Esophagus squamous epithelium (tissue), 5 donors: ENCODE results near the gene ISCU. TPM values are rescaled to one million over a fixed set of nuclear protein-coding genes. Genes with fewer than 3 reads are reported as not detected.
A peak's percentile ranks its signal among the peaks of the same experiment; 100 is the strongest.

ENCODE experiments used
- DNase-seq: peaks from one replicate; lab custom pipeline; 2025; lab: John Stamatoyannopoulos, UW
- H3K27ac ChIP-seq, 4 donors: fragments of 200-600 bp; sonication (generic); one replicate each; pipeline ENCODE4 v1.5.1; 2016 to 2019; ENCODE audit warnings: mild to moderate bottlenecking in 1 of 4
- H3K27me3 ChIP-seq, 4 donors: fragments of 200-600 bp; sonication (generic); 1 replicate in 3 of 4; 2 replicates in 1 of 4; pipeline versions ENCODE4 v1.5.1 to v1.6.0; 2017 to 2021; ENCODE audit warnings: antibody characterized with exemption in 1 of 4
- H3K36me3 ChIP-seq, 3 donors: fragments of 200-600 bp; sonication (generic); one replicate each; pipeline ENCODE4 v1.5.1; 2016 to 2019
- H3K4me1 ChIP-seq, 3 donors: fragments of 200-600 bp; sonication (generic); one replicate each; pipeline ENCODE4 v1.5.1; 2017 to 2019
- H3K4me3 ChIP-seq, 4 donors: fragments of 200-600 bp; sonication (generic); 1 replicate in 3 of 4; 2 replicates in 1 of 4; pipeline ENCODE4 v1.5.1; 2016 to 2019; ENCODE audit warnings: mild to moderate bottlenecking in 2 of 4, moderate library complexity in 1 of 4
- H3K9me3 ChIP-seq, 3 donors: fragments of 200-600 bp; sonication (generic); one replicate each; pipeline ENCODE4 v1.5.1; 2016 to 2019
- POLR2A ChIP-seq, 4 donors: fragments of 450-650 bp; IDR thresholded peaks; one replicate each; pipeline ENCODE4 v1.6.1; 2017; ENCODE audit warnings: antibody characterized with exemption in 4 of 4, mild to moderate bottlenecking in 4 of 4, moderate library complexity in 3 of 4
- WGBS, 2 donors: methylation state at CpG; one replicate each; pipeline ENCODE4 v1.1.5; 2018; 5-methylcytosine and 5-hydroxymethylcytosine counted together
- intact Hi-C: fragments of 100-400 bp; cut with DNase I; formaldehyde crosslinking; loops from one replicate; pipeline ENCODE4 v1.15.0; 2022
- total RNA-seq, 4 donors: library from RNA; depleted of rRNA; stranded (reverse); fragments of >200 nt; gene quantifications; one replicate each; pipeline ENCODE4 v1.1.0, GENCODE V29; 2016
- TF ChIP-seq, protein P1 (sequence below), 6 experiments: fragments of 450-650 bp in 4 of 6; fragments of 200-600 bp in 2 of 6; sonication (generic) in 2 of 6; IDR thresholded peaks; one replicate each; pipeline ENCODE4 v1.5.1; 2016 to 2019; ENCODE audit warnings: antibody characterized with exemption in 6 of 6, mild to moderate bottlenecking in 4 of 6, moderate library complexity in 4 of 6
- donor health status: DM: yes; HTN: yes; CAD: no.

Gene ISCU
- total RNA-seq, 4 donors from 2014 or later, result 50.7 to 132 (median 85.3) TPM

DNA sequence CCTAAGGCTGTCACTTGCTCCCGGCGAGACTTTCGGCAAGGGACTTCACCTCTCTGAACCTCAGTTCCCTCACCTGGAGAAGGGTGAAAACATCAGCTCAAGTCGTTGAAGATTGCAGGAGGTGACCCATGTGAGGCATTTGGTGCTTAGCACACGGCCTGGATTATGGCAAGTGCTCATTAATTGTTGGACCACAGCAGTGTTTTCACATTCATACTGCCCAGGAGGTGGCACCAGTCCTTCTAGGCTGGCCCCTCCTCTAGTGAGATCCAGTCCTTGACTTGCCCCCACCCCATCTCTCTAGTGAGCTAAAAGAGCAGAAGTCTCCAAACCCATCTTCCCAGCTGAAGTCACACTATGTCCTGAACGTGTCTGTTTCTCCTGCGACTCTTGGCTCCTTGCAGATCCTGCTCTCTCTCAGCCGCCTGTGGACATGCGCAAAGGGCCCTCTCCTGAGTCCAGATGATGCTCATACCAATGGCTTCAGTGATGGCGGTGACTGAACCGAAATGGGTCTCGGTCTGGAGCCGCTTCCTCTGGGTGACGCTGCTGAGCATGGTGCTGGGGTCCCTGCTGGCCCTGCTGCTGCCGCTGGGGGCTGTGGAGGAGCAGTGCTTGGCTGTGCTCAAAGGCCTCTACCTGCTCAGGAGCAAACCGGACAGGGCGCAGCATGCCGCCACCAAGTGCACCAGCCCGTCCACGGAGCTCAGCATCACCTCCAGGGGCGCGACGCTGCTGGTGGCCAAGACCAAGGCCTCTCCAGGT, 45.7 kb upstream of the ISCU start:
- H3K27me3 ChIP-seq, result no peaks in the 10 kb centered on the region
- no peaks in the 10 kb centered on the region for H3K9me3 ChIP-seq
- no peak for DNase-seq
- peak overlapping the region in 1 of 4 donors; percentile 70 for H3K4me3 ChIP-seq
- intact Hi-C loops, result no loop called here
- no peak overlapping the region for H3K27ac ChIP-seq
- no peak for TF ChIP-seq POLR2A (IDR thresholded peaks at IDR 0.05)
- TF ChIP-seq, protein P1, sequence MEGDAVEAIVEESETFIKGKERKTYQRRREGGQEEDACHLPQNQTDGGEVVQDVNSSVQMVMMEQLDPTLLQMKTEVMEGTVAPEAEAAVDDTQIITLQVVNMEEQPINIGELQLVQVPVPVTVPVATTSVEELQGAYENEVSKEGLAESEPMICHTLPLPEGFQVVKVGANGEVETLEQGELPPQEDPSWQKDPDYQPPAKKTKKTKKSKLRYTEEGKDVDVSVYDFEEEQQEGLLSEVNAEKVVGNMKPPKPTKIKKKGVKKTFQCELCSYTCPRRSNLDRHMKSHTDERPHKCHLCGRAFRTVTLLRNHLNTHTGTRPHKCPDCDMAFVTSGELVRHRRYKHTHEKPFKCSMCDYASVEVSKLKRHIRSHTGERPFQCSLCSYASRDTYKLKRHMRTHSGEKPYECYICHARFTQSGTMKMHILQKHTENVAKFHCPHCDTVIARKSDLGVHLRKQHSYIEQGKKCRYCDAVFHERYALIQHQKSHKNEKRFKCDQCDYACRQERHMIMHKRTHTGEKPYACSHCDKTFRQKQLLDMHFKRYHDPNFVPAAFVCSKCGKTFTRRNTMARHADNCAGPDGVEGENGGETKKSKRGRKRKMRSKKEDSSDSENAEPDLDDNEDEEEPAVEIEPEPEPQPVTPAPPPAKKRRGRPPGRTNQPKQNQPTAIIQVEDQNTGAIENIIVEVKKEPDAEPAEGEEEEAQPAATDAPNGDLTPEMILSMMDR (IDR thresholded peaks at IDR 0.05), result no peak
- WGBS, 2 donors, result 74 to 87% methylated on average over 8 to 9 of the region's 23 CpGs
- peaks cover 14 to 29% (median 17%) of the 10 kb centered on the region in 3 donors for H3K4me1 ChIP-seq
- H3K36me3 ChIP-seq, result peaks cover 7 to 46% (median 26%) of the 10 kb centered on the region in 3 donors

DNA sequence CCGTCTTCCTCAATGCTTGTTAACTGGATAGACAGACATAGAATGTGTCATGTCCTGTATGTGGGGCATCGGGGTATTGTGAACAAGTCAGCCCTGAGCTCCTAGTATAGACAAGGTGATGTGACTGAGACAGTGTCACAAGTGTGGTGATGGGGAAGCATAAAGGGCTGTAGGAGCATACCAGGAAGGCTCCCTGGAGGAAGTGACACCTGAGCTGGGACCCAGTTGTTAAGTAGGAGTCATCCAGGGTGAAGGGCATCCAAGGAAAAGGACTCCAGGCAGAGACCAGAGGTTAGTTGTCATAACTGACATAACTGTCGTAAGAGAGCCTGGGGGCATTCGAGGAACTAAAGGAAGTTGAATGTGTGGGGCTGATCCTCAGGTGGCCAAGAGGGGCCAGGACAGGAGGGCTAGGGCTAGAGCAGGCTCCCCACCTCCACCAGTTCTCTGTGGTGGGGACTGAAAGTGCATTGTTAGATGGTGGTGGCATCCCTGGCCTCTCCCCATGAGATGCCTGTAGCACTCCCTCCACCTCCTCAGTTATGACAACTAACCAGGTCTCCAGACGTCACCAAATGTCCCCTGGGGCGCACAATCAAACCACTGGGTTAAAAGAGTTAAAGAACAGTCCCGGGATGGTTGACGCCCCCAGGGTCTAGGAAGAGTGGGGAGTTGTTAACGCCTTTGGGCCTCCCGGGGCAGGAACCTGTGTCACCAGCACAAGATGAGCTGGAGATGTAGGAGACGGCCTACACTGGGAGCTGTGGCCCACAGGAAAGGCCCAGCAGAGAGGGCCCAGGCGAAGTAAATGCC, 44.9 kb upstream of the ISCU start:
- Histone ChIP-seq H3K4me1 (peaks cover 12 to 22% (median 16%) of the 10 kb centered on the region in 3 donors), H3K27me3 (no peaks in the 10 kb centered on the region), H3K27ac (no peak overlapping the region), H3K9me3 (no peaks in the 10 kb centered on the region), H3K36me3 (peaks cover 7 to 54% (median 33%) of the 10 kb centered on the region in 3 donors), H3K4me3 (no peak overlapping the region)
- TF ChIP-seq, protein P1 (IDR thresholded peaks at IDR 0.05), result no peak
- no peak for TF ChIP-seq POLR2A (IDR thresholded peaks at IDR 0.05)
- 90 to 95% methylated on average over 5 to 9 of the region's 12 CpGs for WGBS, 2 donors
- intact Hi-C loops, result no loop called here
- DNase-seq, result no peak

DNA sequence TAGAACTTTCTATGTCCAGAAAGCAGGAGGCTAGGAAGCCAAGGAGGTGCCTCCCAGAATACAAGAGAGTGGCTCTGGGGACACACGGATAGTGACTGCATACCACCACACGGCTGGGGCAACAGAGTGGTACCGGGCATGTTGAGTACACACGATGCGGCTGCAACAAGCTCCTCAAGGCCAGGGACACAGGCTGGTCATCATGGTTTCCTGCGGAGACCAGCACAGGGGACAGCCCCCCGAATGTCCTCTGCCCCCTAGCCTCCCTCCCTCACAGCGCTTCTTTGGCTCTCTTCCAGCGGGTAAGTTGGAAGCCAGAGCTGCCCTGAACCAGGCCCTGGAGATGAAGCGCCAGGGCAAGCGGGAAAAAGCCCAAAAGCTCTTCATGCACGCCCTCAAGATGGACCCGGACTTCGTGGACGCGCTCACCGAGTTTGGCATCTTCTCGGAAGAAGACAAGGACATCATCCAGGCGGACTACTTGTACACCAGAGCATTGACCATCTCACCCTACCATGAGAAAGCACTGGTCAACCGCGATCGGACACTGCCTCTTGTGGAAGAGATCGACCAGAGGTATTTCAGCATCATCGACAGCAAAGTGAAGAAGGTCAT, 44.2 kb upstream of the ISCU start:
- DNase-seq, result no peak
- H3K36me3 ChIP-seq, result peaks cover 10 to 62% (median 40%) of the 10 kb centered on the region in 3 donors
- intact Hi-C loops, result no loop called here
- no peaks in the 10 kb centered on the region for H3K27me3 ChIP-seq
- WGBS, 2 donors, result 89 to 90% methylated on average over 14 to 22 of the region's 24 CpGs
- TF ChIP-seq POLR2A (IDR thresholded peaks at IDR 0.05), result no peak
- no peak overlapping the region for H3K27ac ChIP-seq
- H3K4me3 ChIP-seq, result no peak overlapping the region
- H3K4me1 ChIP-seq, result peaks cover 12 to 22% (median 16%) of the 10 kb centered on the region in 3 donors
- no peaks in the 10 kb centered on the region for H3K9me3 ChIP-seq

DNA sequence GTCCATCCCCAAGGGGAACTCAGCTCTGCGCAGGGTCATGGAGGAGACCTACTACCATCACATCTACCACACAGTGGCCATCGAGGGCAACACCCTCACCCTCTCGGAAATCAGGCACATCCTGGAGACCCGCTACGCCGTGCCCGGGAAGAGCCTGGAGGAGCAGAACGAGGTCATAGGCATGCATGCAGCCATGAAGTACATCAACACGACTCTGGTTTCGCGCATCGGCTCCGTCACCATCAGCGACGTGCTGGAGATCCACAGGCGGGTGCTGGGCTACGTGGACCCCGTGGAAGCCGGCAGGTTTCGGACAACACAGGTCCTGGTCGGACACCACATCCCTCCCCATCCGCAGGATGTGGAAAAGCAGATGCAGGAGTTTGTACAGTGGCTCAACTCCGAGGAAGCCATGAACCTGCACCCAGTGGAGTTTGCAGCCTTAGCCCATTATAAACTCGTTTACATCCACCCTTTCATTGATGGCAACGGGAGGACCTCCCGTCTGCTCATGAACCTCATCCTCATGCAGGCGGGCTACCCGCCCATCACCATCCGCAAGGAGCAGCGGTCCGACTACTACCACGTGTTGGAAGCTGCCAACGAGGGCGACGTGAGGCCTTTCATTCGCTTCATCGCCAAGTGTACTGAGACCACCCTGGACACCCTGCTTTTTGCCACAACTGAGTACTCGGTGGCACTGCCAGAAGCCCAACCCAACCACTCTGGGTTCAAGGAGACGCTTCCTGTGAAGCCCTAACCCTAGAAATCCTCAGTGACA, 43.5 kb upstream of the ISCU start:
- peaks cover 12 to 22% (median 16%) of the 10 kb centered on the region in 3 donors for H3K4me1 ChIP-seq
- no peaks in the 10 kb centered on the region for H3K27me3 ChIP-seq
- no peak for DNase-seq
- no peak overlapping the region for H3K27ac ChIP-seq
- no peaks in the 10 kb centered on the region for H3K9me3 ChIP-seq
- TF ChIP-seq POLR2A (IDR thresholded peaks at IDR 0.05), result no peak
- TF ChIP-seq, protein P1 (IDR thresholded peaks at IDR 0.05), result no peak
- no peak overlapping the region for H3K4me3 ChIP-seq
- 84 to 88% methylated on average over 17 to 21 of the region's 39 CpGs for WGBS, 2 donors
- H3K36me3 ChIP-seq, result peaks cover 14 to 69% (median 45%) of the 10 kb centered on the region in 3 donors
- intact Hi-C loops, result no loop called here

DNA sequence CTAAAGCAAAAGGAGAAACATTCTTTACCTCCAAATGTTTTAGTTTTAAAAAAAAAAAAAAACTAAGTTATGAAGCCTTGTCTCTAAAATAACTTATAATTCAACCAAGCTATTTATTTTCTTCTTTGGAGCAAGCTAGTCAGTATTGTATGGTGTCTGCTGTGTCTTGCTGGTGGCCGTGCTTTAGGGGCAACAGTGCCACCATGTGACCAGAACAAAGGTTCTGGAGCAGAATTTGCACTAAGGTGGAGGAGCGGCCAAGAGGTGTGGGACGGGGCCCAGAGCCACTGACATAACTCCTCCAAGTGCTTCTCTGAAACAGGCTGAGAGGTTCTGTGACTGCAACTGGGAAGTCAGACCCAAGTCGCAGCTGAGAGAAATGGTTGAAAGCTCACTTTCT, 42.8 kb upstream of the ISCU start:
- DNase-seq, result no peak
- H3K27ac ChIP-seq, result no peak overlapping the region
- WGBS, 2 donors, result 53 to 64% methylated on average over 4 of the region's 4 CpGs
- peaks cover 14 to 75% (median 51%) of the 10 kb centered on the region in 3 donors for H3K36me3 ChIP-seq
- intact Hi-C loops, result no loop called here
- H3K9me3 ChIP-seq, result no peaks in the 10 kb centered on the region
- peaks cover 10 to 20% (median 13%) of the 10 kb centered on the region in 3 donors for H3K4me1 ChIP-seq
- H3K27me3 ChIP-seq, result no peaks in the 10 kb centered on the region
- TF ChIP-seq, protein P1 (IDR thresholded peaks at IDR 0.05), result no peak
- no peak for TF ChIP-seq POLR2A (IDR thresholded peaks at IDR 0.05)
- H3K4me3 ChIP-seq, result no peak overlapping the region
